Astrocyte of the cerebellum (primary cell): ENCODE measurements around the gene NRXN2.

Source experiments
- DNase-seq: peaks from one replicate; pipeline ENCODE4 v3.0.0-alpha.2; 2011; ENCODE audit warnings: low read depth
- H3K4me3 ChIP-seq: 2 replicates; pipeline ENCODE4 v1.5.1; 2011; ENCODE audit warnings: mild to moderate bottlenecking, low read depth, low read length, moderate library complexity
- CTCF ChIP-seq: IDR thresholded peaks from 2 replicates; pipeline ENCODE4 v1.5.1; 2012; ENCODE audit warnings: low read length, low read depth, moderate library complexity, mild to moderate bottlenecking; ENCODE audit errors: missing control alignments
- in situ Hi-C: cut with HindIII; loops from 2 replicates; pipeline ENCODE4 v1.10.0; 2017; ENCODE audit warnings: low sequenced_read_pairs

Gene NRXN2

GRCh38 chr11:64661614-64662013, 61.4 kb downstream of the NRXN2 start:
- no peak for TF ChIP-seq CTCF
- no peak overlapping the region for H3K4me3 ChIP-seq
- no peak for DNase-seq
- in situ Hi-C loops = no loop called here

- H3K4me3 ChIP-seq = no peak overlapping the region
- TF ChIP-seq CTCF = no peak
- DNase-seq = no peak
- in situ Hi-C loops = no loop called here
These were observed 61.9 kb downstream of the NRXN2 start for GRCh38 chr11:64661146-64661545.

GRCh38 chr11:64660706-64661105, 62.3 kb downstream of the NRXN2 start:
- no peak for TF ChIP-seq CTCF
- no peak overlapping the region for H3K4me3 ChIP-seq
- in situ Hi-C loops = no loop called here
- DNase-seq = no peak

GRCh38 chr11:64660205-64660604, 62.8 kb downstream of the NRXN2 start:
- TF ChIP-seq CTCF = no peak
- no peak for DNase-seq
- no peak overlapping the region for H3K4me3 ChIP-seq
- in situ Hi-C loops = no loop called here

GRCh38 chr11:64659417-64660144, 63.4 kb downstream of the NRXN2 start:
- no peak for DNase-seq
- in situ Hi-C loops = no loop called here
- no peak overlapping the region for H3K4me3 ChIP-seq
- no peak for TF ChIP-seq CTCF

- no peak for TF ChIP-seq CTCF
- H3K4me3 ChIP-seq = no peak overlapping the region
- no peak for DNase-seq
- in situ Hi-C loops = no loop called here
These were observed 64.7 kb downstream of the NRXN2 start for GRCh38 chr11:64658265-64658664.
